ENCODE measurements around the gene FARS2. TPM values are rescaled to one million over a fixed set of nuclear protein-coding genes. Genes with fewer than 3 reads are reported as not detected.

FARS2 gene
- total and polyA plus RNA-seq, 4 donors, result 6.3 to 14.2 (median 10.5) TPM

DNA sequence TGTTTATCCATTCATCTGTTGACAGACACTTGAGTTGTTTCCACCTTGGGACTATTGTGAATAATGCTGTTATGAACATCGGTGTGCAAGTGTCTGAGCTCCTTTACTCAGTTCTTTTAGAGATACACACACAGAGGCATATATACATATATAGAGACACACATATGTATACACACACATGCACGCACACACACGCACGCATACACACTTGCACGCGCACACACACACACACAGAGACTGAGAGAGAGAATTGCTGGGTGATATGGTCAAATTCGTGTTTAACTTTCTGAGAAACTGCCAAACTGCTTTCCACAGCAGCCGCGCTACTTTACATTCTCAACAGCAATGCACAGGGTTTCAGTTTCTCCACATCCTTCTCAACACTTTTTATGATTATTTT is 273.3 kb downstream of the FARS2 start:
- ATAC-seq (ENCODE audit: low FRiP score), result no peak
- WGBS, 2 donors, result 85 to 98% methylated on average over 9 of the region's 9 CpGs
- Histone ChIP-seq H3K27ac (ENCODE audit: low read depth in 1 of 2, low read length in 2 of 2) (no peak overlapping the region), H3K9me3 (ENCODE audit: control insufficient read depth, low read length) (no peaks in the 10 kb centered on the region), H3K27me3 (ENCODE audit: control insufficient read depth in 1 of 2, insufficient read depth in 2 of 2, low read length in 1 of 2) (no peaks in the 10 kb centered on the region), H3K36me3 (ENCODE audit: control insufficient read depth in 1 of 2, insufficient read depth in 2 of 2, low read length in 1 of 2) (peaks cover 0 to 2% of the 10 kb centered on the region in 2 donors), H3K4me1 (ENCODE audit: control insufficient read depth in 1 of 2, insufficient read depth in 2 of 2, low read length in 2 of 2) (no peaks in the 10 kb centered on the region), H3K4me3 (ENCODE audit: low read length in 2 of 2) (no peak overlapping the region)
- intact Hi-C loops (cut with DNase I), result no loop called here
- no peak for DNase-seq

DNA sequence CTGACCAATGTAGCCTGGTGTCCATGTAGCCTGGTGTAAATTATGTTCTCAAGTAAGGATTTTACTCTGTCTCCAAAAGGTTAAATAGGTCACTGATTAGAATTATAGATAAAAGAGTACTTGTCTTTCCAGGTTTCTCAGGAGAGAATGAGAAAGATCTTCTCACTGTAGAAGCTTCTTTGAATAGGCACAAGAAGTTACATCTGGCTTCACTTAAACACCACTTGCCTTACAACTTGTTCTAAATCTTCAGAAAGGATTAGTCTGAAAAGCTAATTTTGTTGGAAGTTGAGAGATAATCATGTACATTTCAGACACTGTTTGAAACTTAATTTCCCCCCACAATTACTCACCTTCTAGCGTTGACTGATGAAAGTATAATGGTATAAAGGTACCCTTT is 275.3 kb downstream of the FARS2 start:
- H3K27me3 ChIP-seq (ENCODE audit: control insufficient read depth in 1 of 2, insufficient read depth in 2 of 2, low read length in 1 of 2), result no peaks in the 10 kb centered on the region
- H3K27ac ChIP-seq (ENCODE audit: low read depth in 1 of 2, low read length in 2 of 2), result no peak overlapping the region
- 79 to 98% methylated on average over 1 of the region's 1 CpG for WGBS, 2 donors
- intact Hi-C loops (cut with DNase I), result no loop called here
- no peak for ATAC-seq (ENCODE audit: low FRiP score)
- no peak overlapping the region for H3K4me3 ChIP-seq (ENCODE audit: low read length in 2 of 2)
- H3K9me3 ChIP-seq (ENCODE audit: control insufficient read depth, low read length), result no peaks in the 10 kb centered on the region
- H3K36me3 ChIP-seq (ENCODE audit: control insufficient read depth in 1 of 2, insufficient read depth in 2 of 2, low read length in 1 of 2), result peaks cover 0 to 2% of the 10 kb centered on the region in 2 donors
- DNase-seq, result no peak
- H3K4me1 ChIP-seq (ENCODE audit: control insufficient read depth in 1 of 2, insufficient read depth in 2 of 2, low read length in 2 of 2), result no peaks in the 10 kb centered on the region

DNA sequence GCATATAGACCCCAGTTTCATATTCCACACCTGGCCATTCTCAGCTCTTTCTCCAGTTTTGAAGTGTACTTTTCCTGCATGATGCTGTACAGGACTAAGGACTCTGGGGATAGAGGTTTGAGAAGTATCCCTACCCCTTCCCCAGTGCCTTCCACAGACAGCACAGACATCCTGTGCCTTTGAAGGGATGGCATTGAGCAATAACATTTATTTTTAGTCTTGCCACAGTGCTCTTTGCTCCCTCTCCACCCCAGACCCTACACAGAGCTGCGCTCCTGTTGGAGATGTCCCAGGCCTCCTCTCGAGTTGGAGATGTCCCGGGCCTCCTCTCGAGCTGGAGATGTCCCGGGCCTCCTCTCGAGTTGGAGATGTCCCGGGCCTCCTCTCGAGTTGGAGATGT is 275.8 kb downstream of the FARS2 start:
- ATAC-seq (ENCODE audit: low FRiP score), result no peak
- intact Hi-C loops (cut with DNase I), result no loop called here
- 97 to 99% methylated on average over 8 of the region's 8 CpGs for WGBS, 2 donors

DNA sequence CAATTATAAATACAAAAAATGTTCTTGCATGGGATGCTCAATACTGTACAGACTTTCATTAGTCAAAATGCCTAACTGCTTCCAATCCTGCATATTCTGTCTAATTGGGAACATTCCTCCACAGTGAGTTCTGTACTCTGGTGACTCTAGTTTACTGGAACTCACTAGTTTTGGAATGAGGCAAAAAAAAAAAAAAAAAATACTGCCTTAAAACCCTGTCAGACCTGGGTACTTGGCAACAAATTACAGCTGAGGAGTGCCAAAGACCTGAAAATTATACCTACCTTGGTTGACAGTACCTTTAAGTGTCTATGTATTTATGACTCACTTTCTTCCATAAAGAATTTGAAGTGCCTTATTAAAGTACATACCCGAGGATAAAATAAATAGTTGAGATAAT is 276.7 kb downstream of the FARS2 start:
- WGBS, 2 donors, result 14 to 16% methylated on average over 1 of the region's 1 CpG
- intact Hi-C loops (cut with DNase I), result no loop called here

More for the DNA sequence above, 275.8 kb downstream of the FARS2 start:
- H3K4me3 ChIP-seq (ENCODE audit: low read length in 2 of 2), result no peak overlapping the region
- H3K4me1 ChIP-seq (ENCODE audit: control insufficient read depth in 1 of 2, insufficient read depth in 2 of 2, low read length in 2 of 2), result no peaks in the 10 kb centered on the region
- no peak overlapping the region for H3K27ac ChIP-seq (ENCODE audit: low read depth in 1 of 2, low read length in 2 of 2)
- H3K36me3 ChIP-seq (ENCODE audit: control insufficient read depth in 1 of 2, insufficient read depth in 2 of 2, low read length in 1 of 2), result peaks cover 0 to 2% of the 10 kb centered on the region in 2 donors
- DNase-seq, result no peak
- no peaks in the 10 kb centered on the region for H3K27me3 ChIP-seq (ENCODE audit: control insufficient read depth in 1 of 2, insufficient read depth in 2 of 2, low read length in 1 of 2)
- H3K9me3 ChIP-seq (ENCODE audit: control insufficient read depth, low read length), result no peaks in the 10 kb centered on the region

DNA sequence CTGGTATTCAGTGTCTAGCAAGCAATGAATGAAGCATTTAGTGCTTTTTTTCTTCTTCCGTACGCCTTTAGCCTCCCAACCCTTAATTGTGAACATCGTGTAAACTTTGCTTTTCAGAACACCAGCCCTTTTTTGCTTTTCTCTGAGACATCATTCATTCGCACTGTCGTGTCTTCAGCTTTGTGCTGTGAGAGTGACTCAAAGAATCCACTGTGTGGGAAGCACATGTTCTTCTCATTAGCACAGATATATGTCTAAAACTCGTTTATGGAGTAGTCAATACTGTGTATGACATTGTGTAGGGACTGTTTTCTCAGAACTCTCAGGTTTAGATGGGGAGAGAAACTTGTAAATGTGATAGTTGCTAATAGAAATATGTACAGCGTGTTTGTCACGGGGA is 279.1 kb downstream of the FARS2 start:
- intact Hi-C loops (cut with DNase I), result no loop called here
- DNase-seq (no peak), ATAC-seq (ENCODE audit: low FRiP score) (no peak)
- no peaks in the 10 kb centered on the region for H3K9me3 ChIP-seq (ENCODE audit: control insufficient read depth, low read length)
- H3K27me3 ChIP-seq (ENCODE audit: control insufficient read depth in 1 of 2, insufficient read depth in 2 of 2, low read length in 1 of 2), result no peaks in the 10 kb centered on the region
- H3K4me1 ChIP-seq (ENCODE audit: control insufficient read depth in 1 of 2, insufficient read depth in 2 of 2, low read length in 2 of 2), result no peaks in the 10 kb centered on the region
- no peaks in the 10 kb centered on the region for H3K36me3 ChIP-seq (ENCODE audit: control insufficient read depth in 1 of 2, insufficient read depth in 2 of 2, low read length in 1 of 2)
- no peak overlapping the region for H3K27ac ChIP-seq (ENCODE audit: low read depth in 1 of 2, low read length in 2 of 2)
- no peak overlapping the region for H3K4me3 ChIP-seq (ENCODE audit: low read length in 2 of 2)
- 84 to 86% methylated on average over 8 of the region's 8 CpGs for WGBS, 2 donors

More for the DNA sequence above, 276.7 kb downstream of the FARS2 start:
- H3K27ac ChIP-seq (ENCODE audit: low read depth in 1 of 2, low read length in 2 of 2), result no peak overlapping the region
- no peaks in the 10 kb centered on the region for H3K4me1 ChIP-seq (ENCODE audit: control insufficient read depth in 1 of 2, insufficient read depth in 2 of 2, low read length in 2 of 2)
- no peaks in the 10 kb centered on the region for H3K9me3 ChIP-seq (ENCODE audit: control insufficient read depth, low read length)
- H3K4me3 ChIP-seq (ENCODE audit: low read length in 2 of 2), result no peak overlapping the region
- DNase-seq, result no peak
- peaks cover 0 to 2% of the 10 kb centered on the region in 2 donors for H3K36me3 ChIP-seq (ENCODE audit: control insufficient read depth in 1 of 2, insufficient read depth in 2 of 2, low read length in 1 of 2)
- ATAC-seq (ENCODE audit: low FRiP score), result no peak
- no peaks in the 10 kb centered on the region for H3K27me3 ChIP-seq (ENCODE audit: control insufficient read depth in 1 of 2, insufficient read depth in 2 of 2, low read length in 1 of 2)

DNA sequence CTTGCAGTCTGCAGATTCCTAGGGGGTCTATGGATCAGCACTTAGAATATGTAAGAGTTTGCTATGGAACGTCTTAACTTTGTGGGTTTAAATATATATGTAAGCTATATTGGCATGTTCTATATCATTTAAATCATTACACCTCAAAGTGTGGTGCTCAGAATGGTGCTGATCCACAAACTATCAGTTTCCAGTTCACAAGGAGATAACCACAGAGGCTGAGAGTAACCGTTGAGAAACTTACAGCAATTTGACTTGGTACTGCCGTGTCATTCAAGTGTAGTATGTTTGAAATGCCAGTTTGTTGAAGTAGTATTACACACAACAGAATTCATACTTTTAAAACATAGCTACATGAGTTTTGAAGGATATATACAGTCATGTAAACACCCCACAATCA is 279.7 kb downstream of the FARS2 start:
- intact Hi-C loops (cut with DNase I), result loop anchor here in 1 of 2 donors (1.0 kb wide), 1 partner anchor 13 kb away; no protein-coding TSS in a partner anchor
- Histone ChIP-seq H3K27ac (ENCODE audit: low read depth in 1 of 2, low read length in 2 of 2) (no peak overlapping the region), H3K27me3 (ENCODE audit: control insufficient read depth in 1 of 2, insufficient read depth in 2 of 2, low read length in 1 of 2) (no peaks in the 10 kb centered on the region), H3K4me3 (ENCODE audit: low read length in 2 of 2) (no peak overlapping the region), H3K36me3 (ENCODE audit: control insufficient read depth in 1 of 2, insufficient read depth in 2 of 2, low read length in 1 of 2) (no peaks in the 10 kb centered on the region), H3K9me3 (ENCODE audit: control insufficient read depth, low read length) (no peaks in the 10 kb centered on the region), H3K4me1 (ENCODE audit: control insufficient read depth in 1 of 2, insufficient read depth in 2 of 2, low read length in 2 of 2) (no peaks in the 10 kb centered on the region)
- DNase-seq (no peak), ATAC-seq (ENCODE audit: low FRiP score) (no peak)
- WGBS, 2 donors, result 81 to 86% methylated on average over 3 of the region's 3 CpGs

DNA sequence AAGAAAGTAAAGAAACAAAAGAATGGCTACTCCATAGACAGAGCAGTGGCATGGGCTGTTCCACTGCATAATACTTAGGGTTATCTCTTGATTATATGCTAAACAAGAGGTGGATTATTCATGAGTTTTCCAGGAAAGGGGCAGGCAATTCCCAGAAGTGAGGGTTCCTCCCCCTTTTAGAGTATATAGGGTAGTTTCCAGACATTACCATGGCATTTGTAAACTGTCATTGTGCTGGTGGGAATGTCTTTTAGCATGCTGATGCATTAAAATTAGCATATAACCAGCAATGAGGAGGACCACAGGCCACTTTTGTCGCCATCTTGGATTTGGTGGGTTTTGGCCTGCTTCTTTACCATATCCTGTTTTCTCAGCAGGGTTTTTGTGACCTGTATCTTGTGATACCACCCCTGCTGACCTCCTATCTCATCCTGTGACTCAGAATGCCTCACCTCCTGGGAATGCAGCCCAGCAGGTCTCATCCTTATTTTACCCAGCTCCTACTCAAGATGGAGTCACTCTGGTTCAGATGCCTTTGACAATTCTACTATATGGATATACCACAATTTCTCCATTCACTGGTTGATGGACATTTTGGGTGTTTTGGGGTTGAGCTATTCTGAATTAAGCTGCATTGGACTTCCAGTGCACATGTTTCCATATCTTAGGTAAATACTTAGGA is 280.6 kb downstream of the FARS2 start:
- no peaks in the 10 kb centered on the region for H3K27me3 ChIP-seq (ENCODE audit: control insufficient read depth in 1 of 2, insufficient read depth in 2 of 2, low read length in 1 of 2)
- H3K9me3 ChIP-seq (ENCODE audit: control insufficient read depth, low read length), result no peaks in the 10 kb centered on the region
- WGBS, 2 donors, result 94 to 100% methylated on average over 1 of the region's 1 CpG
- H3K4me1 ChIP-seq (ENCODE audit: control insufficient read depth in 1 of 2, insufficient read depth in 2 of 2, low read length in 2 of 2), result no peaks in the 10 kb centered on the region
- intact Hi-C loops (cut with DNase I), result loop anchor here in 1 of 2 donors (1.0 kb wide), 1 partner anchor 12 kb away; no protein-coding TSS in a partner anchor
- H3K27ac ChIP-seq (ENCODE audit: low read depth in 1 of 2, low read length in 2 of 2), result no peak overlapping the region
- H3K36me3 ChIP-seq (ENCODE audit: control insufficient read depth in 1 of 2, insufficient read depth in 2 of 2, low read length in 1 of 2), result no peaks in the 10 kb centered on the region
- no peak overlapping the region for H3K4me3 ChIP-seq (ENCODE audit: low read length in 2 of 2)
- ATAC-seq (ENCODE audit: low FRiP score) (no peak), DNase-seq (no peak)

DNA sequence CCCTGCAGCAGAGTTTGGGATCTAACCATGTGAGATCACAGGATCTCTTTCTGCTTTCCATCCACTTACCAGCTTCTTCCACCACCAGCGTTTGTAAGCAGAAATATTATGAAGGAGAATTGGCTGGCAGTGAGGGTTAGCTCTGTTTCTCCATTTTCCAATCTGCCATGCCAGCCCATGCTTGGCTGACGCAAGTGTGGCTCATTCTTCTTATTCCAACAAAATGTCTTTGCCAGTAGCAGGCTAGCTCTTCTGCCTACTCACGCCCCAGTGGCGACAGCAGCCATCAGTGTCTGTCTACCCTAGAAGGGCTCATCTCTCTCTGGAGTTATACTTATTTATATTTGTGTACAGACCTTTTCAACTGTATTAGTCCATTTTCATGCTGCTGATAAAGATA is 286.2 kb downstream of the FARS2 start:
- H3K4me3 ChIP-seq (ENCODE audit: low read length in 2 of 2), result no peak overlapping the region
- intact Hi-C loops (cut with DNase I), result no loop called here
- peaks cover 0 to 2% of the 10 kb centered on the region in 2 donors for H3K36me3 ChIP-seq (ENCODE audit: control insufficient read depth in 1 of 2, insufficient read depth in 2 of 2, low read length in 1 of 2)
- DNase-seq (no peak), ATAC-seq (ENCODE audit: low FRiP score) (no peak)
- peaks cover 3% of the 10 kb centered on the region for H3K9me3 ChIP-seq (ENCODE audit: control insufficient read depth, low read length)
- no peaks in the 10 kb centered on the region for H3K27me3 ChIP-seq (ENCODE audit: control insufficient read depth in 1 of 2, insufficient read depth in 2 of 2, low read length in 1 of 2)
- WGBS, 2 donors, result 93% methylated on average over 4 of the region's 4 CpGs
- no peaks in the 10 kb centered on the region for H3K4me1 ChIP-seq (ENCODE audit: control insufficient read depth in 1 of 2, insufficient read depth in 2 of 2, low read length in 2 of 2)
- H3K27ac ChIP-seq (ENCODE audit: low read depth in 1 of 2, low read length in 2 of 2), result no peak overlapping the region

DNA sequence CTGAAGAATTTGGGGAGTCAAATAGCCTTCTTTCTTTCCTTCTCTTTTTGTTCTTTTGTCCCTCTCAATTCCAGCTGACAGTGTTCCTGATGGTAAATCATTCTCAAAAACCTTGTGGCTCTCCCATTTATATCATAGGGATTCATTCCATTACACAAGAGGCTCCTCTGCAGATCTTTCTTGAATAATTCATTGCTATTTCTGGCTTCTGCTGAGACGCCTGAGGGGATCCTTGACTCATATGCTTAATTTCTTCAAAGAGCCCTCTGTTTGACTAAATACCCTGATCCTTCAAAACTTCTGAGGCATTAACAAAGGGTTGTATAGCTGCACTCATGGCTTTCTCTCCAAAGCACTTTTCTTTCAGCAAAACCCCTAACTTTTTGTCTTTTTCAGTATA is 289.3 kb downstream of the FARS2 start:
- no peak for ATAC-seq (ENCODE audit: low FRiP score)
- 96 to 97% methylated on average over 1 of the region's 1 CpG for WGBS, 2 donors
- no peaks in the 10 kb centered on the region for H3K4me1 ChIP-seq (ENCODE audit: control insufficient read depth in 1 of 2, insufficient read depth in 2 of 2, low read length in 2 of 2)

More for the DNA sequence above, 289.3 kb downstream of the FARS2 start:
- Histone ChIP-seq H3K4me3 (ENCODE audit: low read length in 2 of 2) (no peak overlapping the region), H3K27me3 (ENCODE audit: control insufficient read depth in 1 of 2, insufficient read depth in 2 of 2, low read length in 1 of 2) (no peaks in the 10 kb centered on the region), H3K27ac (ENCODE audit: low read depth in 1 of 2, low read length in 2 of 2) (no peak overlapping the region), H3K9me3 (ENCODE audit: control insufficient read depth, low read length) (peaks cover 3% of the 10 kb centered on the region), H3K36me3 (ENCODE audit: control insufficient read depth in 1 of 2, insufficient read depth in 2 of 2, low read length in 1 of 2) (peaks cover 0 to 2% of the 10 kb centered on the region in 2 donors)
- intact Hi-C loops (cut with DNase I), result no loop called here
- DNase-seq, result no peak
